ENCODE measurements around the gene S100Z. TPM values are rescaled to one million over a fixed set of nuclear protein-coding genes. Genes with fewer than 3 reads are reported as not detected.

The S100Z gene
- total and polyA plus RNA-seq, 2 of the 8 experiments (the other 6 are each of a cell fraction or from before 2014, with no cell fraction given) = 0.30 TPM; not detected in 1

- peak in 1 of 3 experiments; percentile 8; a peak in 1 of 4 replicates for TF ChIP-seq CTCF (IDR thresholded peaks at IDR 0.05; ENCODE audit: control extremely low read depth in 1 of 3, insufficient read depth in 1 of 3, low read depth in 1 of 3, low read length in 3 of 3)
- no peak for TF ChIP-seq CBX8 (IDR thresholded peaks at IDR 0.05; ENCODE audit: borderline replicate concordance, low read depth, low read length)
- no peak for TF ChIP-seq NANOG (IDR thresholded peaks at IDR 0.05; ENCODE audit: insufficient read depth, low read depth, low read length, poor library complexity, severe bottlenecking)
These were observed 13.6 kb upstream of the S100Z start (continued) for GRCh38 chr5:76836181-76836580.
